DND-41 (cell line): ENCODE results near the gene PLPP3.

Source experiments
- ATAC-seq: fragments of 200-7000 bp; cut with Tn5 transposase; 3 replicates; pipeline ENCODE4 v1.9.1; 2021; ENCODE audit warnings: low read depth; ENCODE audit not compliant: insufficient read depth
- DNase-seq: peaks from one replicate; pipeline ENCODE4 v3.0.0-alpha.2; 2020
- H2AFZ ChIP-seq: 2 replicates; pipeline ENCODE4 v1.6.0; 2012; ENCODE audit warnings: low read depth, low read length
- H3K27ac ChIP-seq: 2 replicates; pipeline ENCODE4 v1.5.1; 2012; ENCODE audit warnings: low read length, inconsistent platforms
- H3K27me3 ChIP-seq: fragments of 200-600 bp; sonication (generic); 2 replicates; pipeline ENCODE4 v1.6.0; 2012; ENCODE audit warnings: low read length, mild to moderate bottlenecking, inconsistent platforms; ENCODE audit not compliant: insufficient read depth, poor library complexity
- H3K36me3 ChIP-seq: 2 replicates; pipeline ENCODE4 v1.5.1; 2012; ENCODE audit warnings: low read length, inconsistent platforms; ENCODE audit not compliant: insufficient read depth
- H3K4me1 ChIP-seq: 2 replicates; pipeline ENCODE4 v1.5.1; 2012; ENCODE audit warnings: mild to moderate bottlenecking, low read length; ENCODE audit not compliant: insufficient read depth
- H3K4me2 ChIP-seq: 2 replicates; pipeline ENCODE4 v1.6.0; 2012; ENCODE audit warnings: mild to moderate bottlenecking, moderate library complexity, low read length, inconsistent platforms; ENCODE audit not compliant: insufficient read depth
- H3K4me3 ChIP-seq, 2 experiments: fragments of 200-600 bp in 1 of 2; shearing (Covaris generic) in 1 of 2; 2 replicates each; pipeline ENCODE4 v1.5.1; 2012 to 2016; ENCODE audit warnings: inconsistent platforms in 2 of 2, low read length in 2 of 2, mild to moderate bottlenecking in 2 of 2, low read depth in 1 of 2, moderate library complexity in 1 of 2
- H3K79me2 ChIP-seq: 2 replicates; pipeline ENCODE4 v1.6.0; 2012; ENCODE audit warnings: low read length, inconsistent platforms; ENCODE audit not compliant: insufficient read depth
- H3K9ac ChIP-seq: 2 replicates; pipeline ENCODE4 v1.6.0; 2012; ENCODE audit warnings: low read depth, mild to moderate bottlenecking, inconsistent platforms, low read length, moderate library complexity
- H3K9me3 ChIP-seq: 2 replicates; pipeline ENCODE4 v1.5.1; 2012; ENCODE audit warnings: low read length, moderate library complexity, mild to moderate bottlenecking, inconsistent platforms; ENCODE audit not compliant: insufficient read depth, severe bottlenecking
- H4K20me1 ChIP-seq: 2 replicates; pipeline ENCODE4 v1.6.0; 2012; ENCODE audit warnings: low read length; ENCODE audit not compliant: insufficient read depth
- CTCF ChIP-seq: IDR thresholded peaks from 2 replicates; pipeline ENCODE4 v1.5.1; 2012; ENCODE audit warnings: borderline replicate concordance, low read length, moderate library complexity, mild to moderate bottlenecking; ENCODE audit not compliant: poor library complexity, severe bottlenecking; ENCODE audit errors: extremely low read depth
- EZH2 ChIP-seq: IDR thresholded peaks from 3 replicates; pipeline ENCODE4 v1.6.1; 2012; ENCODE audit warnings: borderline replicate concordance, low read depth, mild to moderate bottlenecking, moderate library complexity, low read length, inconsistent platforms; ENCODE audit not compliant: severe bottlenecking

Gene PLPP3

GRCh38 chr1:56576880-56577405 is 2.4 kb downstream of the PLPP3 start:
- Histone ChIP-seq H4K20me1 (no peaks in the 10 kb centered on the region), H3K9me3 (no peaks in the 10 kb centered on the region), H3K79me2 (0 out of 2 replicates have a peak, but pooled peaks cover 7% of the 10 kb centered on the region), H3K27ac (no peak overlapping the region), H3K4me3 (peak overlapping the region in 1 of 2 experiments; percentile 82; a peak in 1 of 4 replicates), H3K4me2 (peak overlapping the region; percentile 70), H3K9ac (peak overlapping the region; percentile 19; the same call in 1 of the 2 replicates), H2AFZ (peak overlapping the region; percentile 29; the same call in 1 of the 2 replicates), H3K27me3 (peaks cover 3% of the 10 kb centered on the region), H3K4me1 (peaks cover 27% of the 10 kb centered on the region), H3K36me3 (no peaks in the 10 kb centered on the region)
- DNase-seq: peak; percentile 14
- TF ChIP-seq EZH2: no peak
- peak; percentile 65 for TF ChIP-seq CTCF
- ATAC-seq: peak; percentile 50; the same call in 2 of the 3 replicates

- Histone ChIP-seq H4K20me1 (no peaks in the 10 kb centered on the region; the same call in 1 of the 2 replicates), H3K4me1 (peaks cover 27% of the 10 kb centered on the region), H3K79me2 (0 out of 2 replicates have a peak, but pooled peaks cover 7% of the 10 kb centered on the region), H3K36me3 (no peaks in the 10 kb centered on the region), H3K9ac (no peak overlapping the region), H3K27me3 (peaks cover 3% of the 10 kb centered on the region), H3K9me3 (no peaks in the 10 kb centered on the region), H3K4me3 (no peak overlapping the region), H3K27ac (no peak overlapping the region), H2AFZ (no peak overlapping the region), H3K4me2 (no peak overlapping the region)
- no peak for TF ChIP-seq CTCF
- no peak for TF ChIP-seq EZH2
- ATAC-seq (no peak), DNase-seq (no peak)
Observed at GRCh38 chr1:56575865-56576264, 3.5 kb downstream of the PLPP3 start.

GRCh38 chr1:56574794-56575193 is 4.6 kb downstream of the PLPP3 start:
- Histone ChIP-seq H3K27me3 (peaks cover 3% of the 10 kb centered on the region), H3K9ac (no peak overlapping the region), H2AFZ (no peak overlapping the region), H3K27ac (no peak overlapping the region), H4K20me1 (no peaks in the 10 kb centered on the region; the same call in 1 of the 2 replicates), H3K36me3 (no peaks in the 10 kb centered on the region), H3K4me2 (no peak overlapping the region), H3K9me3 (no peaks in the 10 kb centered on the region), H3K79me2 (0 out of 2 replicates have a peak, but pooled peaks cover 7% of the 10 kb centered on the region), H3K4me1 (peaks cover 24% of the 10 kb centered on the region), H3K4me3 (no peak overlapping the region)
- DNase-seq (no peak), ATAC-seq (no peak)
- TF ChIP-seq EZH2 (no peak), CTCF (no peak)
